GM19035 (cell line): Measurements from ENCODE around the gene ASS1.
"Not testable (repeated sequence)": the region's sequence is repeated elsewhere in the genome, so short reads cannot be mapped to it uniquely, and the experiment has no call there.

Source experiments
- ATAC-seq: cut with Tn5 transposase; IDR thresholded peaks from one replicate; pipeline ENCODE4 v1.9.1; 2021; ENCODE audit not compliant: unreplicated experiment

The ASS1 gene

DNA sequence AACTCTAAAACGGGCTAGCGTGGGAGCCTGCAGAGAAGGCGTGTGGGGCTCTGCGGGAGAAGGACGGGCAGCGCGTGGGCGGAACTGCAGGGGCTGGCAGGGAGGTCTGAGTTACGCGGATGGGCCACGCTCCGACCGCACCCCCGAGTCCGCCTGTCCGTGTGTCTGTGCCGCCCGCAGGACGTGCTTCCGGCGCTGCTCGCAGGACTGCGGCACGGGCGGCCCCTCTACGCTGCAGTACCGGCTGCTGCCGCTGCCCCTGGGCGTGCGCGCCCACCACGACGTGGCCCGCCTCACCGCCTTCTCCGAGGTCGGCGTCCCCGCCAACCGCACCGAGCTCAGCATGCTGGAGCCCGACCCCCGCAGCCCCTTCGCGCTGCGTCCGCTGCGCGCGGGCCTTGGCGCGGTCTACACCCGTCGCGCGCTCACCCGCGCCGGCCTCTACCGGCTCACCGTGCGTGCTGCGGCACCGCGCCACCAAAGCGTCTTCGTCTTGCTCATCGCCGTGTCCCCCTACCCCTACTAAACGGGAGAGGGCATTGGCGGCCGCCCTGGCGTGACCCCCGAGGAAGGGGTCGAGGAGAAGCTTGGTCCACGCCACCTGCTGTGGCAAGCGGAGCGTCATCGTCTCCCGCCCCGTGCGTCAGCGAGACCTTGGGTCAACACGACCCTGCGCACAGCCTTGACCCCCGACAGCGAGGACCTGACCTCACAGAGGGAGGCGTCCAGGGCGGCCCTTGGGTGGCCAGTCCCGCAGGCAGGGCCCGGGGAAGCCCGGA, 11.4 kb upstream of the ASS1 start:
- no peak for ATAC-seq

- no peak for ATAC-seq
Measured at GRCh38 chr9:130433947-130434262, 10.9 kb upstream of the ASS1 start.

- ATAC-seq: not testable (repeated sequence)
Measured at GRCh38 chr9:130434656-130435055, 10.1 kb upstream of the ASS1 start.

DNA sequence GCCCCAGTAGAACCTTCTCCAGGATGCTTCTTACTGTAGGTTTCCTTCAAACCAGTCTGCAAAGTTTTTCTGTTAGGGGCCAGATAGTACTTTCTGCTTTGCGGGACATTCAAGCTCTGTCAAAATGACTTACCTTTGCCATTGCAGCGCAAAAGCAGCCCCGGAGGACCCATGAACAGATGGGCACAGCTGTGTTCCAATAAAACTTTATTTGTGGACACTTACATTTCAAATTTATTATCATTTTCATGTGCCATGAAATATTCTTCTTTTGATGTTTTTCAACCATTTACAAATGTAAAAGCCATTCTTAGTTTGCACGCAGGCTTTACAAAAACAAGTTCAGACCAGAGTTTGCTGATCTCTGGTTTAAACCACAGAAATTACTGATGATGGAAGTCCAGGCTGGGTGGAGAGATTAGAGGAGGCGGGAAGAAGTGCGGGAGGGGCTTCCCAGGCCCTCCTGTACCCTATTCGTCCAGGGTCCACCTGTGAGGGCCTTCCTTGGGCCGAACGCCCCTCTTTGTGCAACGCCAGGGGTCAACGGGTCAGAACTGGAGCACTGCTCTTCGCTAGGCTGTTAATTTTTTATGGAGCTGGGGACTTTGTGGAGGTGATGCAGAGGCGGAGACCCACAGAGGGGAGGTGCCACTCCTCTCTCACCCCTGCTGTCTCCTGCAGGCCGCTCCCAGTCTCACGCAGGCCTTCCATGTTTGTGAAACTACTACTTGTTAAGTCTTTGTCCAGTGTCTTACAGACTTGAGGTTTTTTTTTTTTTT, 7.6 kb upstream of the ASS1 start:
- no peak for ATAC-seq

DNA sequence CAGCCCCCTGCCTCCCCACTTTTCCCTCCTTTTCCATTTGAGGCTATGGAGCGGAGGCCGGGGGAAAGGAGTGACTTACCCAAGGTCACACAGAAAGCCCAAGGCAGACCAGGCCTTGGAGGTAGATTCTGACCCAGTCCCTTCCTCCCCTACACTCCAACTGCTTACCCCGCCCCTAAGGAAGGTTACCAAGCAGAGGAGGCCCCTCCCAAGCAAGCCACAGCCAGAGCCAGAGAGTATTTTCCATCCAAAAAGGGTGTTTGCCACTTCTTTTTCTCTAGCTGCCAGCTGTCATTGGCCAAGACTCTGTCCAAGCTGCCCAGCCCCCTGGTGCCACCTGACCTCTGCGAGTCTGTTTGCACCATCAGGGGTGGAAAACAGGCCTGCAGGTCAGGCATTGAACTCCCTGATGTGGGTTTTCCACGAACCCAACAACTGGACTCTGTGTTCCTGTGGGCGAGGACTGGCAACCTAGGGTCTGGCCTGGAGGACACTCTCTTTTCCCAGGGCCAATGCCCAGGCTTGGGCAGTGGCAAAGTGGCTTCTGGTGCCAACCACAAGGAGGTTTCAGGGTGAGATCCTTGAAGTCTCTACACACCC, 6.3 kb upstream of the ASS1 start:
- ATAC-seq: no peak

- no peak for ATAC-seq
Measured at GRCh38 chr9:130441031-130441430, 3.7 kb upstream of the ASS1 start.

DNA sequence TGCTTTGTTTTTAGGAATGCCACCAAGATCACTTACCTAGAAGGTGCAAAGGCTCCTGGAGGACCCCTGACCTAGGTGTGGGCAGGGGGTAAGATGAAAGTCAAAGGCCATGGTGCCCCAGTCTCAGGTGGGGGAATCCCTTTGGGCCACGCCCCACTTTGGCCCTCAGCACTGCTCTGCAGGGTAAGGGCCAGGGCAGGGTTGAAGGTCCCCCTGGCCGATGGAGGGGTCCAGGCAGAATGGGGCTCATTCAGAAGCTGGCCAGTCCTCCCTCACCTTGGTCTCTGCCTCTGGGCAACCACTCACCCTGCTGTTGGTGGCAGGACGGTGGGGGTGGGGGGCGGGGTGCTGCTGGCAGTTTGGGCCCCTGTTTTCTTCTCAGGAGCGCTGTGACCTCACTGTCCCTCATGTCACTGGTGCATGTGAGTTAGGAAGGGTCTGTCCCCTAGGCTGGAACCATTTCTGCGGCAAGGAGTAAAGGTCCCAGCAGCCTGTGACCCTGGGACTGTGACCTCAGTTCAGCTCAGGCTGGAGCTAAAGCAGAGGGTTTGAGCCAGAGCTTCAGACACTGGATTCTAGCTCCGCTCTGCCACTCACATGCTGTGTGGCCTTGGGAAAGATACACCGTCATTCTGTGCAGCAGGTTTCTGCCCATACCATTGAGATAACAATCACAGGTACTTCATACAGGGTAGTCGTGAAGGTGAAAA, 1.9 kb upstream of the ASS1 start:
- ATAC-seq: no peak

- ATAC-seq: no peak
Measured at GRCh38 chr9:130443456-130443801, 1.3 kb upstream of the ASS1 start.

- ATAC-seq: no peak
Measured at GRCh38 chr9:130443840-130444492, 795 bp upstream of the ASS1 start.

- ATAC-seq: no peak
Measured at GRCh38 chr9:130445268-130445983, 665 bp downstream of the ASS1 start.

GRCh38 chr9:130446101-130446861, 1.5 kb downstream of the ASS1 start:
- ATAC-seq: no peak

DNA sequence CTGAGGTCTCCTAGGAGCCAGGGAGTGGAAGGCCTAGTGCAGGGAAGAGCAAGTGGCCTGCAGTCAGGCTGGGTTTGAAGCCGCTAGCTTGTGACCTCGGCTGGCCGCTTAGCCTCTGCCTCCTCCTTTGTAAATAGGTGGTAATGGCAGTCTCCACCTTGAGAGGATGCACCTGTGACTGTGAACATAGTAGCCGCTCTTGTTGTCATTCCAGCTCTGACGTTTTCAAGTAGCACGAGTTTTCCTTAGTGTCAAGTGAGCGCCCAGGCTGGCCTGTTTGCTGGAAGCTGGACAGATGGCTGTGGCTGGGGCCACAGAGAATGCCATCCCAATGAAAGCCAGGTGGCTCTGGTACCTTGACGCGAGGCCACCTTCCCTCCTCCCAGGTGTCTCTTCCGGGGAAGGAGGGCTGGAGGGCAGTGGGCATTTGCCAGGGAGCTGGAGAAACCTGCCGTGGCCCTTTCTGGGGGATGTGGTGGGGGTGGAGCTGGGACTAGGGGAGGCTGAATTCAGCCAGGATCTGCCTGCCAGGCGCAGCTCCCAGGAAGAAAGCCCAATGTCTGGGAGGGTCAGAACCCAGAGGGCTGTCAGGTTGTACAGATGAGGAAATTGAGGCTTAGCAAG, 2.5 kb downstream of the ASS1 start:
- no peak for ATAC-seq

DNA sequence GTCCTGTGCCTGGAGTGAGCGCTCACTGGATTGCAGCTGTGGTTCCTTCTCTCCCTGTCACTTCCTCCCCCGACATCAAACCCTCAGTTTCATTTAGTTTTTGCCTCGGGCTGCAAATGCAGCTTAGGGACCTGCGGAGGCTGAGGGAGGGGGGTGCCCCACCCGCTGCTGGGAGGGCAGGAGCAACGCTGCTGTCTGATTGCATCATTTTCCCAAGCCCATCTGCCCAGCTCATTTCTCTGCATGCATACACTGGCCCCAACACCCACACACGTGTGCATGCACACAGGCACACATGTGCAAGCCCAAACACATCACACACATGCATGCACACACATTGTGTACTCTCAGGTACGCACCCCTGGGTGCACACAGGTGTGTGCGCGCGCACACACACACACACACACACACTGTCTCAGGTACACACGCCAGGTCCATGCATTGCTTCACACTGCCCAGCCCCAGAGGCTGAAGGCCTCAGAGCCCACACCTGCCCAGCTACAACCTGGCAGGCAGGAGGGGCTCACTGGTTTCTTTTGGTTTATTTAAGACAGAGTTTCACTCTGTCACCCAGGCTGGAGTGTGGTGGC, 3.4 kb downstream of the ASS1 start:
- no peak for ATAC-seq

DNA sequence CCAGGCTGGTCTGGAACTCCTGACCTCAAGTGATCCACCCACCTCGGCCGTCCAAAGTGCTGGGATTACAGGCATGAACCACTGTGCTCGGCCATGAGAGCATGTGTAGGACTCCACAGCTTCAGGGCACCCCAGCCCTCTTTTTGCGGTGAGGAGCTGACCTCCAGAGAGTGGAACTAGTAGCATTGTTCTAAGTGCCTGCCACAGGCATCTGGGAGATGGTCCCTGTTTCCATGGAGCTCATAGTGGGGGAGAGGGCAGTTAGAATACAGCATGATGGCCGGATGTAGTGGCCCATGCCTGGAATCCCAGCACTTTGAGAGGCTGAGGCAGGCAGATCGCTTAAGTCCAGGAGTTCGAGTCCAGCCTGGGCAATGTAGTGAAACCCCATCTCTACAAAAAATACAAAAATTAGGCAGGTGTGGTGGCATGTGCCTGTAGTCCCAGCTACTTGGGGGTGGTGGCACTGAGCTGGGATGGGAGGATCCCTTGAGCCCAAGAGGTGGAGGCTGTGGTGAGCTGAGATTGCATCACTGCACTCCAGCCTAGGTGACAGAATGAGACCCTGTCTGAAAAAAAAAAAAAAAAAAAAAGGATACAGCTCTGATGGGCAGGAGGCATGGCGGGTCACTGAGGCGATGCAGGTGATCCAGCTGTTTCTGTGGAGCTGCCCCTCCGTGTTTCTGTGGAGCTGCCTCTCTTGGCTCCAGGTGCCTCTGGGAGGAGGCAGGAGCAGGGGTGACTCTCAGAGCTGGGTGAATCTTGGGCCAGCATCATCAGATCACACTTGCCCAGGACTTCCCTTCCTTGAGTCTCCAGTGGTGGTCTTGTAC, 4.2 kb downstream of the ASS1 start:
- no peak for ATAC-seq

DNA sequence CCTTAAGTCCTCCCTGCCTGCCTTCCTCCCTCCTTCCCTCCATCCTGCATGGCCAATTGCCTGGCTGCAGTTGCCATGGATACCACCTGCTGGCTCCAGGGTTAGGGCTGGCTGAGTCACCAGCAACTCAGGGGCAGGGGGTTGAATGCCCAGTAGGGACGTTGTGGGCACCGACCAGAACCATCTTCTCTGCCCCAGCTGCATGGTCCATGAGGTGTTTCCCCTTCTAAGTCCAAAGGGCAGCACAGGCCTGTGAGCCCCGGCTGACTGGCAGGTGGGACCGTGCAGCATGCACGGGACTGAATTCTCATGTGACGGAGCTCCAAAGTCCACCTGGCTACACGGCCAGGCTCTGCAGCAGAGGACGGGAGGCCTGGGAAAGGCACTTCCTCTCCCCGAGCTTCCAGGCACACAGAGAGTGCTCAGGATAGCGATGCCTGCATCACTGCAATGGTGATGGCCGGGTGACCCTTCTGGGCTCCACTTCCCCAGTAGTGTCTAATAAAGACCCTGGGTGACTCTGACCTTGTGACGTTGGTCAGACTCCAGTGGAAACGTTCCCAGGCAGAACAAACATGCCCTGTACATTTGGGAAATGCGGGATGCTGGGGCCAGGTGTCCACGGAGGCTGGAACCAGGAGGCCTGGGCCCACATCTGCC, 5.7 kb downstream of the ASS1 start:
- ATAC-seq: no peak

DNA sequence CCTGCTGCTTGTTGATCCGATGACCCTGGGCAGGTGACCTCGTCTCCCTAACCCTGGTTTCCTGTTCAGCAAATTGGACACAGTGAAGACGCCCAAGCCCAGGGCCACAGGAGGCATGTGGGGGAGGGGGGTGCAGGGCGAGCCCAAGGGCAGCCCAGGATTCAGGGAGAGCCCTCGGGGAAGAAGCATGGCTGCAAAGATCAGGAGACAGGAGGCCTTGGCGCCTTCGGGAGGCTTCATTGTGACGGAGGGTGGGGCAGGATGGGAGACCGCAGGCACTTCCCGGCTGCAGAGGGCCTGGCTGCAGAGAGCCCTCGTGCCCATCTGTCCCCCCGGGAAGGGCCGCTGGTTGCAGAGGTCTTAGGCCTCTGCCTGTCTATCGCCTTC, 6.2 kb downstream of the ASS1 start:
- ATAC-seq: no peak

GRCh38 chr9:130451509-130452388, 7.0 kb downstream of the ASS1 start:
- ATAC-seq: no peak
